H1 (cell line): ENCODE measurements around the gene RPS6KA5. TPM values are rescaled to one million over a fixed set of nuclear protein-coding genes. Genes with fewer than 3 reads are reported as not detected.
"Not testable (repeated sequence)": the region's sequence is repeated elsewhere in the genome, so short reads cannot be mapped to it uniquely, and the experiment has no call there.

Experiments used
- CTCF ChIA-PET: fragments of 300-600 bp; sonication (Branson Sonifier 250); formaldehyde crosslinking; loops from one replicate; lab custom pipeline; 2021; ENCODE audit not compliant: partially characterized antibody; lab: Charles Lee
- POLR2A ChIA-PET: fragments of 300-600 bp; sonication (Branson Sonifier 250); formaldehyde crosslinking; loops from one replicate; lab custom pipeline; 2021; ENCODE audit warnings: inconsistent platforms; ENCODE audit not compliant: partially characterized antibody; lab: Charles Lee
- DNase-seq, 2 experiments: peaks; one replicate each; pipeline versions ENCODE4 v3.0.0 to v3.0.0-alpha.2; 2010 to 2022; ENCODE audit warnings: low spot score in 2 of 2, low read depth in 1 of 2, mixed read lengths in 1 of 2
- FAIRE-seq: peaks from 2 replicates; lab custom pipeline; 2011; peaks lifted over from hg19 to GRCh38; lab: Jason Lieb, UNC
- H2AFZ ChIP-seq: 2 replicates; pipeline ENCODE4 v1.8.1; 2012; ENCODE audit warnings: low read length, inconsistent platforms
- H2AK5ac ChIP-seq: 2 replicates; pipeline ENCODE4 v1.6.1; 2013; ENCODE audit warnings: low read depth, low read length
- H2BK120ac ChIP-seq: replicated peaks from 2 replicates; pipeline ENCODE3; 2013; ENCODE audit warnings: low read depth, low read length, inconsistent platforms
- H2BK12ac ChIP-seq: 2 replicates; pipeline ENCODE4 v1.6.1; 2013; ENCODE audit warnings: low read depth, low read length
- H2BK15ac ChIP-seq: 2 replicates; pipeline ENCODE4 v1.6.1; 2013; ENCODE audit warnings: low read length
- H2BK20ac ChIP-seq: 2 replicates; pipeline ENCODE4 v1.6.1; 2013; ENCODE audit warnings: low read length
- H2BK5ac ChIP-seq: 2 replicates; pipeline ENCODE4 v1.6.1; 2013; ENCODE audit warnings: low read depth, low read length
- H3K14ac ChIP-seq: 2 replicates; pipeline ENCODE4 v1.6.1; 2013; ENCODE audit warnings: inconsistent platforms; ENCODE audit not compliant: insufficient read length
- H3K18ac ChIP-seq: 2 replicates; pipeline ENCODE4 v1.6.1; 2013; ENCODE audit warnings: low read length; ENCODE audit errors: extremely low read depth
- H3K23ac ChIP-seq: 2 replicates; pipeline ENCODE4 v1.6.1; 2013; ENCODE audit warnings: inconsistent platforms; ENCODE audit not compliant: insufficient read length
- H3K23me2 ChIP-seq: 2 replicates; pipeline ENCODE4 v1.6.1; 2013; ENCODE audit warnings: low read depth, low read length
- H3K27ac ChIP-seq: 2 replicates; pipeline ENCODE4 v1.6.1; 2011; ENCODE audit warnings: low read depth, low read length, inconsistent platforms
- H3K27me3 ChIP-seq, 4 experiments: replicated peaks in 1 of 4; 1 replicate in 1 of 4; 2 replicates in 3 of 4; pipeline versions ENCODE4 v1.6.1 to v1.8.1; 2011 to 2013; ENCODE audit warnings: low read length in 3 of 4, mild to moderate bottlenecking in 3 of 4, inconsistent platforms in 2 of 4, mixed read lengths in 2 of 4, moderate library complexity in 1 of 4; ENCODE audit not compliant: control insufficient read depth in 3 of 4, insufficient read depth in 3 of 4; ENCODE audit errors: extremely low read depth in 1 of 4
- H3K36me3 ChIP-seq, 4 experiments: 2 replicates each; pipeline versions ENCODE4 v1.6.1 to v1.8.1; 2011 to 2013; ENCODE audit warnings: mild to moderate bottlenecking in 4 of 4, low read length in 3 of 4, moderate library complexity in 2 of 4, control low read depth in 1 of 4, inconsistent platforms in 1 of 4; ENCODE audit not compliant: insufficient read depth in 4 of 4, control insufficient read depth in 2 of 4
- H3K4ac ChIP-seq: replicated peaks from 2 replicates; pipeline ENCODE3; 2013; ENCODE audit warnings: low read length, low read depth, mixed read lengths, inconsistent platforms; ENCODE audit not compliant: insufficient read length
- H3K4me1 ChIP-seq, 4 experiments: replicated peaks in 1 of 4; 1 replicate in 1 of 4; 2 replicates in 3 of 4; pipeline versions ENCODE4 v1.6.1 to v1.8.1; 2011 to 2013; ENCODE audit warnings: low read length in 3 of 4, inconsistent platforms in 2 of 4, mixed read lengths in 1 of 4; ENCODE audit not compliant: insufficient read depth in 4 of 4, control insufficient read depth in 3 of 4
- H3K4me2 ChIP-seq, 2 experiments: 2 replicates each; pipeline versions ENCODE4 v1.6.1 to v1.8.1; 2011 to 2013; ENCODE audit warnings: low read depth in 2 of 2, low read length in 2 of 2, control low read depth in 1 of 2, inconsistent platforms in 1 of 2, mild to moderate bottlenecking in 1 of 2; ENCODE audit not compliant: insufficient read depth in 1 of 2
- H3K4me3 ChIP-seq, 4 experiments: fragments of 200-600, 300-600 bp in 1 of 4; sonication (generic), shearing (Covaris generic), sonication (Bioruptor Twin) in 1 of 4; 2 replicates each; pipeline versions ENCODE4 v1.5.1 to v1.8.1; 2011 to 2016; ENCODE audit warnings: low read length in 4 of 4, low read depth in 3 of 4, control low read depth in 2 of 4, inconsistent platforms in 2 of 4, mild to moderate bottlenecking in 2 of 4, mixed read lengths in 1 of 4, moderate library complexity in 1 of 4; ENCODE audit not compliant: insufficient read depth in 2 of 4; ENCODE audit errors: extremely low read depth in 1 of 4
- H3K56ac ChIP-seq: replicated peaks from 2 replicates; pipeline ENCODE3; 2013; ENCODE audit warnings: low read depth, mild to moderate bottlenecking, mixed read lengths, low read length, inconsistent platforms; ENCODE audit not compliant: insufficient read length
- H3K79me1 ChIP-seq: 2 replicates; pipeline ENCODE4 v1.6.1; 2013; ENCODE audit warnings: low read depth, low read length, control low read depth
- H3K79me2 ChIP-seq, 2 experiments: 2 replicates each; pipeline versions ENCODE4 v1.6.1 to v1.8.1; 2012 to 2013; ENCODE audit warnings: low read length in 2 of 2, mild to moderate bottlenecking in 2 of 2, inconsistent platforms in 1 of 2; ENCODE audit not compliant: insufficient read depth in 2 of 2, control insufficient read depth in 1 of 2
- H3K9ac ChIP-seq, 4 experiments: replicated peaks in 1 of 4; 1 replicate in 1 of 4; 2 replicates in 3 of 4; pipeline versions ENCODE4 v1.6.1 to v1.8.1; 2011 to 2013; ENCODE audit warnings: low read depth in 3 of 4, low read length in 3 of 4, control low read depth in 2 of 4, mild to moderate bottlenecking in 2 of 4, moderate library complexity in 2 of 4, inconsistent platforms in 1 of 4; ENCODE audit errors: extremely low read depth in 1 of 4
- H3K9me3 ChIP-seq, 2 experiments: 2 replicates each; pipeline versions ENCODE4 v1.6.1 to v1.8.1; 2012 to 2013; ENCODE audit warnings: mild to moderate bottlenecking in 2 of 2, moderate library complexity in 2 of 2, control low read depth in 1 of 2, inconsistent platforms in 1 of 2, low read depth in 1 of 2, low read length in 1 of 2, mixed read lengths in 1 of 2; ENCODE audit not compliant: insufficient read depth in 2 of 2
- H4K20me1 ChIP-seq, 2 experiments: replicated peaks in 1 of 2; 2 replicates each; pipeline versions ENCODE3 to v1.8.1; 2011 to 2013; ENCODE audit warnings: inconsistent platforms in 2 of 2, low read length in 2 of 2, mild to moderate bottlenecking in 1 of 2; ENCODE audit not compliant: insufficient read depth in 2 of 2, control insufficient read depth in 1 of 2
- H4K5ac ChIP-seq: 2 replicates; pipeline ENCODE4 v1.6.1; 2013; ENCODE audit warnings: low read length, low read depth, mixed read lengths, inconsistent platforms; ENCODE audit not compliant: insufficient read length
- H4K8ac ChIP-seq: 2 replicates; pipeline ENCODE4 v1.8.0; 2013; ENCODE audit warnings: mild to moderate bottlenecking, moderate library complexity, low read length, inconsistent platforms; ENCODE audit not compliant: insufficient read depth; ENCODE audit errors: extremely low read depth
- H4K91ac ChIP-seq: replicated peaks from 2 replicates; pipeline ENCODE3; 2013; ENCODE audit warnings: low read length, mixed read lengths, inconsistent platforms; ENCODE audit not compliant: insufficient read length
- WGBS, 2 experiments: shearing (Covaris generic) in 1 of 2; methylation state at CpG; one replicate each; pipeline versions ENCODE4 v1.1.6 to v1.1.7; 2013 to 2015; ENCODE audit warnings: low lambda C conversion rate in 2 of 2, mixed read lengths in 2 of 2, inconsistent platforms in 1 of 2, low coverage in 1 of 2, missing lambda C conversion rate in 1 of 2; ENCODE audit not compliant: insufficient replicate concordance in 2 of 2, insufficient coverage in 1 of 2, insufficient read length in 1 of 2; ENCODE audit errors: extremely low coverage in 1 of 2, missing lambda C conversion rate in 1 of 2; 5-methylcytosine and 5-hydroxymethylcytosine counted together
- polyA plus RNA-seq, 7 experiments: library from polyadenylated mRNA; depleted of rRNA in 3 of 7; stranded (reverse) in 5 of 7; unstranded in 2 of 7; fragments of >200 nt in 5 of 7; fragments of 200-250 nt in 2 of 7; gene quantifications; 1 replicate in 5 of 7; 2 replicates in 1 of 7; 4 replicates in 1 of 7; pipeline versions ENCODE4 v1.2.1 to v1.2.3, GENCODE V29; 2011 to 2013; ENCODE audit warnings: missing spikeins in 2 of 7, mixed read lengths in 2 of 7
- total RNA-seq: library from RNA; stranded (reverse); fragmentation: NEBNext Ultra II Directional; extraction: Animal tissue kit (Norgen Biotek cat#: 25700); gene quantifications from 2 replicates; pipeline ENCODE4 v1.2.1, GENCODE V29; 2021

RPS6KA5 gene
- total and polyA plus RNA-seq, 2 of the 8 experiments (the other 6 are each of a cell fraction or from before 2014, with no cell fraction given) = 0.85 to 3.1 TPM

GRCh38 chr14:90856115-90856514, 204.3 kb downstream of the RPS6KA5 start:
- H3K36me3 ChIP-seq, H3K4me3 ChIP-seq, H2AFZ ChIP-seq, H2BK15ac ChIP-seq, H4K8ac ChIP-seq, H3K23me2 ChIP-seq, H2BK120ac ChIP-seq, H3K27me3 ChIP-seq, H3K9me3 ChIP-seq, H4K20me1 ChIP-seq, H3K4ac ChIP-seq, H2AK5ac ChIP-seq, H3K4me1 ChIP-seq, H4K91ac ChIP-seq, H3K23ac ChIP-seq, H3K56ac ChIP-seq, H3K79me1 ChIP-seq, H3K18ac ChIP-seq, H3K4me2 ChIP-seq, H3K79me2 ChIP-seq, H3K9ac ChIP-seq, H3K27ac ChIP-seq, POLR2A ChIA-PET, FAIRE-seq, H2BK20ac ChIP-seq, H3K14ac ChIP-seq, H4K5ac ChIP-seq, H2BK5ac ChIP-seq, H2BK12ac ChIP-seq: not testable (repeated sequence)
- CTCF ChIA-PET = interaction anchor here (1.5 kb wide), 1 partner anchor 317 kb away, joined by 3 read pairs; no protein-coding TSS in a partner anchor
- WGBS, 2 experiments = 80% methylated on average over 4 of the region's 5 CpGs; no CpG with 5 or more reads in 1 of the 2 experiments
- peak in 1 of 2 experiments; percentile 19 for DNase-seq
